ENCODE measurements around the gene CTNND2. TPM values are rescaled to one million over a fixed set of nuclear protein-coding genes. Genes with fewer than 3 reads are reported as not detected.

The CTNND2 gene
- total and polyA plus RNA-seq, 2 donors (not counting 1 experiment from before 2014, with no cell fraction given) = not detected

- TF ChIP-seq, protein P1, sequence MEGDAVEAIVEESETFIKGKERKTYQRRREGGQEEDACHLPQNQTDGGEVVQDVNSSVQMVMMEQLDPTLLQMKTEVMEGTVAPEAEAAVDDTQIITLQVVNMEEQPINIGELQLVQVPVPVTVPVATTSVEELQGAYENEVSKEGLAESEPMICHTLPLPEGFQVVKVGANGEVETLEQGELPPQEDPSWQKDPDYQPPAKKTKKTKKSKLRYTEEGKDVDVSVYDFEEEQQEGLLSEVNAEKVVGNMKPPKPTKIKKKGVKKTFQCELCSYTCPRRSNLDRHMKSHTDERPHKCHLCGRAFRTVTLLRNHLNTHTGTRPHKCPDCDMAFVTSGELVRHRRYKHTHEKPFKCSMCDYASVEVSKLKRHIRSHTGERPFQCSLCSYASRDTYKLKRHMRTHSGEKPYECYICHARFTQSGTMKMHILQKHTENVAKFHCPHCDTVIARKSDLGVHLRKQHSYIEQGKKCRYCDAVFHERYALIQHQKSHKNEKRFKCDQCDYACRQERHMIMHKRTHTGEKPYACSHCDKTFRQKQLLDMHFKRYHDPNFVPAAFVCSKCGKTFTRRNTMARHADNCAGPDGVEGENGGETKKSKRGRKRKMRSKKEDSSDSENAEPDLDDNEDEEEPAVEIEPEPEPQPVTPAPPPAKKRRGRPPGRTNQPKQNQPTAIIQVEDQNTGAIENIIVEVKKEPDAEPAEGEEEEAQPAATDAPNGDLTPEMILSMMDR (IDR thresholded peaks at IDR 0.05) = no peak
- no peak for TF ChIP-seq EZH2 (IDR thresholded peaks at IDR 0.05; ENCODE audit: borderline replicate concordance, insufficient read depth, low read depth, low read length, poor library complexity, severe bottlenecking)
- ChIA-PET POLR2A (no interaction called here), CTCF (no interaction called here)
- Histone ChIP-seq H3K4me1 (ENCODE audit: control insufficient read depth in 2 of 2, insufficient read depth in 2 of 2, low read length in 2 of 2) (no peaks in the 10 kb centered on the region), H3K27me3 (replicated peaks in 1 of 4; ENCODE audit: control extremely low read depth in 1 of 4, control insufficient read depth in 3 of 4, insufficient read depth in 4 of 4, low read length in 3 of 4) (no peaks in the 10 kb centered on the region), H4K20me1 (ENCODE audit: control insufficient read depth, insufficient read depth, low read length, poor library complexity, severe bottlenecking) (no peaks in the 10 kb centered on the region), H3K9ac (ENCODE audit: low read length) (no peak overlapping the region), H2AFZ (ENCODE audit: insufficient read depth, low read depth, low read length, poor library complexity, severe bottlenecking) (no peak overlapping the region), H3K79me2 (ENCODE audit: control insufficient read depth, insufficient read depth, low read length) (no peaks in the 10 kb centered on the region), H3K27ac (ENCODE audit: low read length in 2 of 2) (no peak overlapping the region), H3K36me3 (replicated peaks in 1 of 2; ENCODE audit: control extremely low read depth in 1 of 2, control insufficient read depth in 1 of 2, extremely low read depth in 1 of 2, insufficient read depth in 2 of 2, low read length in 1 of 2) (no peaks in the 10 kb centered on the region), H3K9me3 (ENCODE audit: control extremely low read depth in 1 of 3, control insufficient read depth in 2 of 3, insufficient read depth in 1 of 3, low read length in 2 of 3) (no peaks in the 10 kb centered on the region), H3K4me2 (replicated peaks; ENCODE audit: low read depth, low read length, poor library complexity, severe bottlenecking) (no peak overlapping the region), H3K4me3 (ENCODE audit: control extremely low read depth in 1 of 5, extremely low read depth in 1 of 5, insufficient read depth in 1 of 5, low read depth in 2 of 5, low read length in 4 of 5) (no peak overlapping the region)
- no peaks in the 10 kb centered on the region for H3K4me1 Mint-ChIP-seq
- ATAC-seq (ENCODE audit: low read depth) = no peak
- no peaks in the 10 kb centered on the region for H3K27me3 Mint-ChIP-seq
- WGBS (ENCODE audit: insufficient coverage) = 100% methylated on average over 1 of the region's 2 CpGs
- no peak overlapping the region for H3K27ac Mint-ChIP-seq
- no peak for DNase-seq
- no peak overlapping the region for H3K4me3 Mint-ChIP-seq
- intact Hi-C loops (cut with micrococcal nuclease) = no loop called here
- H3K9me3 Mint-ChIP-seq (ENCODE audit: insufficient read depth) = no peaks in the 10 kb centered on the region
These were observed 444.5 kb downstream of the CTNND2 start for GRCh38 chr5:11459716-11460115.

- intact Hi-C loops (cut with micrococcal nuclease) = no loop called here
- H3K4me1 Mint-ChIP-seq = no peaks in the 10 kb centered on the region
- Histone ChIP-seq H3K27ac (ENCODE audit: low read length in 2 of 2) (no peak overlapping the region), H3K36me3 (replicated peaks in 1 of 2; ENCODE audit: control extremely low read depth in 1 of 2, control insufficient read depth in 1 of 2, extremely low read depth in 1 of 2, insufficient read depth in 2 of 2, low read length in 1 of 2) (no peaks in the 10 kb centered on the region), H3K9me3 (ENCODE audit: control extremely low read depth in 1 of 3, control insufficient read depth in 2 of 3, insufficient read depth in 1 of 3, low read length in 2 of 3) (no peaks in the 10 kb centered on the region), H3K4me2 (replicated peaks; ENCODE audit: low read depth, low read length, poor library complexity, severe bottlenecking) (no peak overlapping the region), H3K4me3 (ENCODE audit: control extremely low read depth in 1 of 5, extremely low read depth in 1 of 5, insufficient read depth in 1 of 5, low read depth in 2 of 5, low read length in 4 of 5) (no peak overlapping the region), H3K79me2 (ENCODE audit: control insufficient read depth, insufficient read depth, low read length) (no peaks in the 10 kb centered on the region), H2AFZ (ENCODE audit: insufficient read depth, low read depth, low read length, poor library complexity, severe bottlenecking) (no peak overlapping the region), H3K9ac (ENCODE audit: low read length) (no peak overlapping the region), H3K27me3 (replicated peaks in 1 of 4; ENCODE audit: control extremely low read depth in 1 of 4, control insufficient read depth in 3 of 4, insufficient read depth in 4 of 4, low read length in 3 of 4) (no peaks in the 10 kb centered on the region), H3K4me1 (ENCODE audit: control insufficient read depth in 2 of 2, insufficient read depth in 2 of 2, low read length in 2 of 2) (no peaks in the 10 kb centered on the region), H4K20me1 (ENCODE audit: control insufficient read depth, insufficient read depth, low read length, poor library complexity, severe bottlenecking) (no peaks in the 10 kb centered on the region)
- H3K27me3 Mint-ChIP-seq = no peaks in the 10 kb centered on the region
- DNase-seq = no peak
- TF ChIP-seq EZH2 (IDR thresholded peaks at IDR 0.05; ENCODE audit: borderline replicate concordance, insufficient read depth, low read depth, low read length, poor library complexity, severe bottlenecking) = no peak
- TF ChIP-seq, protein P1 (IDR thresholded peaks at IDR 0.05) = no peak
- no peak for ATAC-seq (ENCODE audit: low read depth)
- H3K4me3 Mint-ChIP-seq = no peak overlapping the region
- WGBS (ENCODE audit: insufficient coverage) = no CpG with 5 or more reads among the region's 2 CpGs
- ChIA-PET POLR2A (no interaction called here), CTCF (interaction anchor here (0.6 kb wide), 1 partner anchor 20 kb away, joined by 3 read pairs; no protein-coding TSS in a partner anchor)
- H3K9me3 Mint-ChIP-seq (ENCODE audit: insufficient read depth) = no peaks in the 10 kb centered on the region
- H3K27ac Mint-ChIP-seq = no peak overlapping the region
These were observed 448.7 kb downstream of the CTNND2 start for GRCh38 chr5:11455505-11455904.
